Heart left ventricle (tissue), 16 donors: ENCODE results near the gene CTSE. TPM values are rescaled to one million over a fixed set of nuclear protein-coding genes. Genes with fewer than 3 reads are reported as not detected.

ENCODE experiments used
- ATAC-seq, 4 donors: fragments of 200-7000 bp; cut with Tn5 transposase; one replicate each; pipeline ENCODE4 v1.9.1; 2020 to 2022; ENCODE audit warnings: moderate library complexity in 4 of 4, mild to moderate bottlenecking in 3 of 4, moderate number of reproducible peaks in 1 of 4
- DNase-seq, 5 donors: peaks; one replicate each; pipeline ENCODE4 v3.0.0-alpha.2; 2020
- H3K27ac ChIP-seq, 12 donors: fragments of 200-600 bp; sonication (generic) in 4 of 12; one replicate each; pipeline versions ENCODE4 v1.5.0 to v1.8.0; 2016 to 2022; ENCODE audit warnings: mild to moderate bottlenecking in 2 of 12
- H3K27me3 ChIP-seq, 9 donors: fragments of 200-600 bp; sonication (generic) in 2 of 9; one replicate each; pipeline versions ENCODE4 v1.5.1 to v1.8.0; 2016 to 2022; ENCODE audit warnings: mild to moderate bottlenecking in 3 of 9
- H3K36me3 ChIP-seq, 9 donors: fragments of 200-600 bp; sonication (generic) in 2 of 9; one replicate each; pipeline versions ENCODE4 v1.5.0 to v1.8.0; 2018 to 2022; ENCODE audit warnings: mild to moderate bottlenecking in 2 of 9
- H3K4me1 ChIP-seq, 12 donors: fragments of 200-600 bp; sonication (generic) in 4 of 12; one replicate each; pipeline versions ENCODE4 v1.5.0 to v1.8.0; 2016 to 2022; ENCODE audit warnings: mild to moderate bottlenecking in 3 of 12
- H3K4me3 ChIP-seq, 12 donors: fragments of 200-600 bp; sonication (generic) in 4 of 12; one replicate each; pipeline versions ENCODE4 v1.5.0 to v1.8.0; 2017 to 2022; ENCODE audit warnings: mild to moderate bottlenecking in 9 of 12, moderate library complexity in 4 of 12
- H3K9me3 ChIP-seq, 12 donors: fragments of 200-600 bp; sonication (generic) in 4 of 12; one replicate each; pipeline versions ENCODE4 v1.5.0 to v1.8.0; 2016 to 2022; ENCODE audit warnings: mild to moderate bottlenecking in 1 of 12
- POLR2A ChIP-seq, 2 donors: fragments of 450-650 bp; IDR thresholded peaks; one replicate each; pipeline ENCODE4 v1.6.1; 2017; ENCODE audit warnings: antibody characterized with exemption in 2 of 2, mild to moderate bottlenecking in 2 of 2, moderate library complexity in 2 of 2
- WGBS, 4 donors: extraction: QIAGEN DNeasy Blood & Tissue Kit in 2 of 4; methylation state at CpG; one replicate each; pipeline versions ENCODE4 v1.1.5 to v1.1.7; 2013 to 2018; 5-methylcytosine and 5-hydroxymethylcytosine counted together
- intact Hi-C, 10 donors: fragments of 100-400 bp; cut with DNase I; formaldehyde crosslinking; loops; one replicate each; pipeline versions ENCODE4 v1.11.1 to v1.14.2; 2022
- polyA plus RNA-seq, 2 donors: library from polyadenylated mRNA; stranded (reverse); fragments of 200-250 nt; gene quantifications; one replicate each; pipeline ENCODE4 v1.2.3, GENCODE V29; 2013
- total RNA-seq, 9 donors: library from RNA; depleted of rRNA in 2 of 9; stranded (reverse); fragments of >200 nt in 2 of 9; fragmentation: NEBNext Ultra II Directional in 3 of 9; extraction: Animal tissue kit (Norgen Biotek cat#: 25700) in 3 of 9; gene quantifications; one replicate each; pipeline versions ENCODE4 v1.1.0 to v1.2.4, GENCODE V29; 2016 to 2023
- TF ChIP-seq, protein P1 (sequence below), 12 donors: fragments of 200-600 bp; sonication (generic) in 4 of 12; IDR thresholded peaks; one replicate each; pipeline versions ENCODE4 v1.5.0 to v1.8.0; 2018 to 2022; ENCODE audit warnings: antibody characterized with exemption in 12 of 12, mild to moderate bottlenecking in 5 of 12
- donor health status: ischemic (EF 13 %, LVEDD 7.1; RV severe dilation, severe dysfunction).
- donor health status: healthy with polysubstance abuse.
- donor health status: DM: no; HTN: yes; CAD: no.
- donor health status: DM: no; HTN: no; CAD: no.
- donor health status: ischemic (EF 25% LVEDD 6.9; RV normal size, moderate dysfunction).
- donor health status: ischemic (EF 25% LVEDD 5.7; RV mildly dilated, moderate dysfunction).
- donor health status: healthy.
- donor health status: DM: yes; HTN: yes; CAD: no.
- donor health status: ischemic (EF 35%, LVEDD 5.7; RV mildly dilated, moderate dysfunction).
- donor health status: nonischemic (EF 11% LVEDD 7.7; RV severe dilation, severe dysfunction).
- donor health status: DM: yes; HTN: yes; CAD: no.
- donor health status: PGD.
- donor health status: ischemic (EF 29% LVEDD 5.4; RV normal size, mild dysfunction).
- donor health status: nonischemic (EF 23%, LVEDD 6.1; RV moderate dilation, normal function).

The CTSE gene
- total and polyA plus RNA-seq, 11 donors = 2.2 TPM; not detected in 10

DNA sequence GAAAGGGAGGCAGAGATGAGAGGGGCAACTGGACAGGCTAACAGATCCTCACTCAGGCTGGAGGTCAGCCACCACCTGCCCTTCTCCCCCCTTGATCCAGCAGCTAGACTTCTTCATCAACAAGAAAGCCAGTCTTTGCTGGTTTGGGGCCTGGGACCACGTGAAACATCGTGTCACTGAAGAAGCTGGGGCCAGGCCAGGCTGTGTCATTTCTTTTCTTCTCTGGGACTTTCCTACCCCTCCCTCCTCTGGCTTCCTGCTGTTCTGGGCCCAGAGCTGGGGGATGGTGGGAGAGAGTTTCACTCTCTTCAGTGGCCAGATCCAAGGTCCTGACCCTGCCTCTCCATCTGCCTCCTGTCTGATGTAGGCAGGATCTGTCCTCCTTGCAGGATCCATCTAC, 62.3 kb downstream of the CTSE start:
- Histone ChIP-seq H3K27me3 (no peaks in the 10 kb centered on the region), H3K36me3 (no peaks in the 10 kb centered on the region), H3K4me1 (peaks cover 0 to 27% (median 16%) of the 10 kb centered on the region in 12 donors), H3K9me3 (no peaks in the 10 kb centered on the region), H3K4me3 (no peak overlapping the region), H3K27ac (peak overlapping the region in 1 of 12 donors; percentile 25)
- ATAC-seq = peak in 3 of 4 donors; percentile 27 to 69 (median 33)
- no peak for TF ChIP-seq POLR2A (IDR thresholded peaks at IDR 0.05)
- TF ChIP-seq, protein P1, sequence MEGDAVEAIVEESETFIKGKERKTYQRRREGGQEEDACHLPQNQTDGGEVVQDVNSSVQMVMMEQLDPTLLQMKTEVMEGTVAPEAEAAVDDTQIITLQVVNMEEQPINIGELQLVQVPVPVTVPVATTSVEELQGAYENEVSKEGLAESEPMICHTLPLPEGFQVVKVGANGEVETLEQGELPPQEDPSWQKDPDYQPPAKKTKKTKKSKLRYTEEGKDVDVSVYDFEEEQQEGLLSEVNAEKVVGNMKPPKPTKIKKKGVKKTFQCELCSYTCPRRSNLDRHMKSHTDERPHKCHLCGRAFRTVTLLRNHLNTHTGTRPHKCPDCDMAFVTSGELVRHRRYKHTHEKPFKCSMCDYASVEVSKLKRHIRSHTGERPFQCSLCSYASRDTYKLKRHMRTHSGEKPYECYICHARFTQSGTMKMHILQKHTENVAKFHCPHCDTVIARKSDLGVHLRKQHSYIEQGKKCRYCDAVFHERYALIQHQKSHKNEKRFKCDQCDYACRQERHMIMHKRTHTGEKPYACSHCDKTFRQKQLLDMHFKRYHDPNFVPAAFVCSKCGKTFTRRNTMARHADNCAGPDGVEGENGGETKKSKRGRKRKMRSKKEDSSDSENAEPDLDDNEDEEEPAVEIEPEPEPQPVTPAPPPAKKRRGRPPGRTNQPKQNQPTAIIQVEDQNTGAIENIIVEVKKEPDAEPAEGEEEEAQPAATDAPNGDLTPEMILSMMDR (IDR thresholded peaks at IDR 0.05) = no peak
- DNase-seq = peak in 1 of 5 donors; percentile 30
- 21 to 63% (median 28%) methylated on average over 2 of the region's 2 CpGs for WGBS, 4 donors
- intact Hi-C loops = loop anchor here in 2 of 10 donors (5.0 kb wide), 1 partner anchor 34 kb away; no protein-coding TSS in a partner anchor

DNA sequence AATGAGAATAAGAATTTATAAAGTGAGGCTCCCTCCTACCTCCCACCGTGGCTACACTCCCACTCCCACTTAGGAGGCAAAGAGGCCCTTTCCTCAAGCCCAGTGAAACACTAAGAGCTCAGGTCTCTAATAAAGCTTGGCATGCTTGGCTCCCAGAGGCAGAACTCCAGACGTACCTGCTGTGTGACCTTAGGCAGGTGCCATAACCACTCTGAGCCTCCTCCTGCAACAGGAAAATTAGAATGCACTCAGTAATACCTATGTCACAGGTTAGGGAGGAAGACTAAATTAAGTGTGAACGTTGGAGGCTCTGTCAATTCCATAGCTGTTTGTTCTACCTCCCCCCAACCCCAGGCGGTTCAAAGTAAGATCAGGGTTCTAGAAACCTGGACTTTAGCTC, 63.9 kb downstream of the CTSE start:
- peaks cover 0 to 27% (median 16%) of the 10 kb centered on the region in 12 donors for H3K4me1 ChIP-seq
- H3K27me3 ChIP-seq = no peaks in the 10 kb centered on the region
- ATAC-seq (no peak), DNase-seq (no peak)
- H3K4me3 ChIP-seq = no peak overlapping the region
- H3K36me3 ChIP-seq = no peaks in the 10 kb centered on the region
- H3K27ac ChIP-seq = no peak overlapping the region
- WGBS, 4 donors = 87 to 90% (median 88%) methylated on average over 4 of the region's 4 CpGs
- H3K9me3 ChIP-seq = no peaks in the 10 kb centered on the region
- intact Hi-C loops = loop anchor here in 2 of 10 donors (5.0 kb wide), 1 partner anchor 32 kb away; no protein-coding TSS in a partner anchor
- no peak for TF ChIP-seq POLR2A (IDR thresholded peaks at IDR 0.05)
- TF ChIP-seq, protein P1 (IDR thresholded peaks at IDR 0.05) = no peak

Other genes with a start within 250 kb of the CTSE start
- 10 to 100 TPM; 13.8 to 26.0 (median 16.6) TPM for gene RAB29, start 248.4 kb downstream of the CTSE start, total RNA-seq
- 10 to 100 TPM in 1 of 2 donors, 1 to 10 TPM in 1; 6.5 to 13.1 TPM for gene RAB29, start 248.4 kb downstream of the CTSE start, polyA plus RNA-seq
- gene SLC41A1, start 210.7 kb downstream of the CTSE start, total RNA-seq = 100 to 1,000 TPM; 247 to 442 (median 333) TPM
- gene SLC41A1, start 210.7 kb downstream of the CTSE start, polyA plus RNA-seq = 100 to 1,000 TPM; 146 to 198 TPM
- 1 to 10 TPM in 2 of 9 donors, under 1 TPM in 6, not detected in 1; 0.45 to 1.4 (median 0.78) TPM for gene PM20D1, start 173.8 kb downstream of the CTSE start, total RNA-seq
- gene PM20D1, start 173.8 kb downstream of the CTSE start, polyA plus RNA-seq = under 1 TPM; 0.28 to 0.65 TPM
- gene SLC26A9, start 80.4 kb downstream of the CTSE start, total RNA-seq = 10 to 100 TPM in 5 of 9 donors, 1 to 10 TPM in 4; 5.8 to 39.6 (median 14.3) TPM
- 10 to 100 TPM in 1 of 2 donors, 1 to 10 TPM in 1; 4.1 to 11.0 TPM for gene SLC26A9, start 80.4 kb downstream of the CTSE start, polyA plus RNA-seq
- gene RAB7B, start 20.5 kb downstream of the CTSE start, total RNA-seq = 10 to 100 TPM in 1 of 9 donors, 1 to 10 TPM in 6, under 1 TPM in 2; 0.31 to 11.1 (median 1.5) TPM
- gene RAB7B, start 20.5 kb downstream of the CTSE start, polyA plus RNA-seq = under 1 TPM; 0.65 to 0.83 TPM
- under 1 TPM in 5 of 9 donors, not detected in 4; 0.16 to 0.60 (median 0.40) TPM for gene RHEX, start 29.3 kb upstream of the CTSE start, total RNA-seq
- under 1 TPM in 1 of 2 donors, not detected in 1; 0.36 TPM for gene RHEX, start 29.3 kb upstream of the CTSE start, polyA plus RNA-seq
- gene AVPR1B, start 93.5 kb upstream of the CTSE start, total RNA-seq = not detected
- gene AVPR1B, start 93.5 kb upstream of the CTSE start, polyA plus RNA-seq = not detected
- gene FAM72A, start 178.9 kb upstream of the CTSE start, total RNA-seq = 1 to 10 TPM in 3 of 9 donors, under 1 TPM in 4, not detected in 2; 0.22 to 5.8 (median 0.65) TPM
- gene FAM72A, start 178.9 kb upstream of the CTSE start, polyA plus RNA-seq = under 1 TPM; 0.46 to 0.65 TPM
- gene SRGAP2, start 179.6 kb upstream of the CTSE start, total RNA-seq = 10 to 100 TPM; 11.2 to 56.3 (median 17.7) TPM
- gene SRGAP2, start 179.6 kb upstream of the CTSE start, polyA plus RNA-seq = 10 to 100 TPM in 1 of 2 donors, 1 to 10 TPM in 1; 8.8 to 11.0 TPM